Measurements from ENCODE around the gene DGCR2. TPM values are rescaled to one million over a fixed set of nuclear protein-coding genes. Genes with fewer than 3 reads are reported as not detected.

The DGCR2 gene
- total and polyA plus RNA-seq, 2 experiments from 2014 or later, result 18.5 to 83.0 TPM

DNA sequence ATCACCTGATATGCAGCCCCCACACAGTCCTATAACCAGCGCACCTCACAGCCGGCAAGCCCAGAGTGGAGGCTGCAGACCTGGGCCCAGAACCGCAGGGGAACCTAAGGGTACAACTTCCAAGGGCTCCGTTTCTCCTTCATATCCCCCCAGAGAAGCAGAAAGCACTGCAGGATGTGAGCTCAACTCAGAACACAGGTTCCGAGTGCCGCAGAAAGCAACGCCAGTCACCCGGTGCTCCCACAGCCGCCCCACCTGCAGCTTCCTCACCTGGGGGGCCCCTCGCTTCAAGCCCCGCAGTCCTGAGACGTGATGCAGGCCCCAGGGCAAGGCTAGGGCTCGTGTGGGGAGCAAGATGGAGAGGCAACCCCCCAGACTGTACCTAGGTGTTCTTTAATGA, 11.3 kb upstream of the DGCR2 start:
- Mint-ChIP-seq H3K27me3 (ENCODE audit: insufficient read depth, low read depth, poor library complexity) (peaks cover 16% of the 10 kb centered on the region), H3K4me3 (no peak overlapping the region), H3K36me3 (ENCODE audit: low read depth) (peaks cover 36% of the 10 kb centered on the region), H3K27ac (no peak overlapping the region), H3K9me3 (no peaks in the 10 kb centered on the region), H3K4me1 (peaks cover 7% of the 10 kb centered on the region; the same call in 1 of the 3 replicates)
- Histone ChIP-seq H2AFZ (no peak overlapping the region), H3K36me3 (ENCODE audit: insufficient read depth) (no peaks in the 10 kb centered on the region), H3K27ac (ENCODE audit: low read depth) (no peak overlapping the region), H3K9me2 (ENCODE audit: insufficient read depth) (no peaks in the 10 kb centered on the region), H4K20me1 (replicated peaks; ENCODE audit: insufficient read depth) (no peaks in the 10 kb centered on the region), H3F3A (replicated peaks; ENCODE audit: low read depth) (no peaks in the 10 kb centered on the region), H3K79me2 (replicated peaks; ENCODE audit: insufficient read depth) (no peaks in the 10 kb centered on the region), H3K4me3 (no peak overlapping the region), H3K4me2 (no peak overlapping the region), H3K4me1 (ENCODE audit: insufficient read depth) (no peaks in the 10 kb centered on the region), H3K27me3 (ENCODE audit: insufficient read depth) (no peaks in the 10 kb centered on the region)
- DNase-seq (ENCODE audit: low spot score) (no peak), ATAC-seq (no peak)
- TF ChIP-seq CTCF (conservative IDR thresholded peaks at IDR 0.05; ENCODE audit: low read depth in 2 of 2) (no peak), NANOG (IDR thresholded peaks at IDR 0.05; ENCODE audit: borderline replicate concordance) (no peak), JUNB (IDR thresholded peaks at IDR 0.05; ENCODE audit: unreplicated experiment) (no peak), REST (IDR thresholded peaks at IDR 0.05; ENCODE audit: unreplicated experiment) (no peak), ZNF331 (CRISPR knock-in tag; IDR thresholded peaks at IDR 0.05; ENCODE audit: low read depth) (no peak), POLR2AphosphoS5 (IDR thresholded peaks at IDR 0.05; ENCODE audit: low read depth) (no peak), ZNF462 (CRISPR knock-in tag; IDR thresholded peaks at IDR 0.05) (no peak), CREB1 (CRISPR knock-in tag; IDR thresholded peaks at IDR 0.05; ENCODE audit: low read depth) (no peak), EZH2phosphoT487 (IDR thresholded peaks at IDR 0.05; ENCODE audit: unreplicated experiment) (no peak), ZNF114 (CRISPR knock-in tag; IDR thresholded peaks at IDR 0.05) (no peak), STAT1 (IDR thresholded peaks at IDR 0.05; ENCODE audit: unreplicated experiment) (no peak), EZH2 (IDR thresholded peaks at IDR 0.05; ENCODE audit: low read depth, unreplicated experiment) (no peak)
- TF ChIP-seq, protein P1, sequence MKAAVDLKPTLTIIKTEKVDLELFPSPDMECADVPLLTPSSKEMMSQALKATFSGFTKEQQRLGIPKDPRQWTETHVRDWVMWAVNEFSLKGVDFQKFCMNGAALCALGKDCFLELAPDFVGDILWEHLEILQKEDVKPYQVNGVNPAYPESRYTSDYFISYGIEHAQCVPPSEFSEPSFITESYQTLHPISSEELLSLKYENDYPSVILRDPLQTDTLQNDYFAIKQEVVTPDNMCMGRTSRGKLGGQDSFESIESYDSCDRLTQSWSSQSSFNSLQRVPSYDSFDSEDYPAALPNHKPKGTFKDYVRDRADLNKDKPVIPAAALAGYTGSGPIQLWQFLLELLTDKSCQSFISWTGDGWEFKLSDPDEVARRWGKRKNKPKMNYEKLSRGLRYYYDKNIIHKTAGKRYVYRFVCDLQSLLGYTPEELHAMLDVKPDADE (IDR thresholded peaks at IDR 0.05), result no peak

All from GM23338 (cell line).